GM13977 (cell line): ENCODE results near the gene SAMD1.
A peak's percentile ranks its signal among the peaks of the same experiment; 100 is the strongest.

Experiments
- DNase-seq: peaks from one replicate; pipeline ENCODE4 v3.0.0; 2012; ENCODE audit warnings: low spot score
- in situ Hi-C: fragments of 300-500 bp; cut with MboI; formaldehyde crosslinking; loops from one replicate; pipeline ENCODE4 v1.12.0; 2022; ENCODE audit warnings: low sequenced_read_pairs, low pct_unique_long_range_greater_than_20kb, mixed read lengths, inconsistent platforms; ENCODE audit not compliant: unreplicated experiment
- TF ChIP-seq, protein P1 (sequence below): IDR thresholded peaks from 2 replicates; pipeline ENCODE4 v1.5.1; 2012; ENCODE audit warnings: mild to moderate bottlenecking, control low read depth; ENCODE audit not compliant: insufficient read depth; ENCODE audit errors: extremely low read depth, missing control alignments

Gene SAMD1

GRCh38 chr19:14118165-14119051, 27.9 kb upstream of the SAMD1 start:
- no peak for DNase-seq
- in situ Hi-C loops: no loop called here
- TF ChIP-seq, protein P1, sequence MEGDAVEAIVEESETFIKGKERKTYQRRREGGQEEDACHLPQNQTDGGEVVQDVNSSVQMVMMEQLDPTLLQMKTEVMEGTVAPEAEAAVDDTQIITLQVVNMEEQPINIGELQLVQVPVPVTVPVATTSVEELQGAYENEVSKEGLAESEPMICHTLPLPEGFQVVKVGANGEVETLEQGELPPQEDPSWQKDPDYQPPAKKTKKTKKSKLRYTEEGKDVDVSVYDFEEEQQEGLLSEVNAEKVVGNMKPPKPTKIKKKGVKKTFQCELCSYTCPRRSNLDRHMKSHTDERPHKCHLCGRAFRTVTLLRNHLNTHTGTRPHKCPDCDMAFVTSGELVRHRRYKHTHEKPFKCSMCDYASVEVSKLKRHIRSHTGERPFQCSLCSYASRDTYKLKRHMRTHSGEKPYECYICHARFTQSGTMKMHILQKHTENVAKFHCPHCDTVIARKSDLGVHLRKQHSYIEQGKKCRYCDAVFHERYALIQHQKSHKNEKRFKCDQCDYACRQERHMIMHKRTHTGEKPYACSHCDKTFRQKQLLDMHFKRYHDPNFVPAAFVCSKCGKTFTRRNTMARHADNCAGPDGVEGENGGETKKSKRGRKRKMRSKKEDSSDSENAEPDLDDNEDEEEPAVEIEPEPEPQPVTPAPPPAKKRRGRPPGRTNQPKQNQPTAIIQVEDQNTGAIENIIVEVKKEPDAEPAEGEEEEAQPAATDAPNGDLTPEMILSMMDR: no peak

DNA sequence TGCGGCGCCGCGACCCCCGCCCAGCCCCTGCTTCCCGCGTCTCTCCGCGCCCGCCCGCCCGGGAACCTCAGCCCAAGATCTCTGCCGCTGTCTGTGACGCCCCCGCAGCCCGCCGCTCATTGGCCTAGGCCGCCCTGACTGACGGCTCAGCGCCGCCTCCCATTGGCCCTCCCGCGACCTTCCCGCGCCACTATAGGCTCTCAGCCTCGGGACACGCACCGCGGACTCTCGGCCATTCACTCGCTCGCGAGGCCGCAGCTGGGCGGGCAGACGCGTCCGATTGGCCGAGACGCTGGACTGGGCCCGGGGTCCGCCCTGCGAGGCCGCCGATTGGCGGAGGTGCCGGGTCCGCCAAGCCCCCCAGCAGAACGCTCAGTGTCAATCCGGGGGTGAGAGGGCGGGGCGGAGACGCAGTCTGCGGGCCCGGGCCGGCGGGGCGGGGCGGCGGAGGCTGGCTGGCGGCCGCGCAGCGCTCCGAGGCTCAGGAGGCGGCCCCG, 27.2 kb upstream of the SAMD1 start, which contains the start of gene PRKACA:
Gene PRKACA (minus strand): TSS at position 95 of the 497 bp plus-strand sequence. CDS start 215 bp downstream, outside the sequence.
- TF ChIP-seq, protein P1: no peak
- peak; percentile 99 for DNase-seq
- in situ Hi-C loops: no loop called here

GRCh38 chr19:14116918-14117578, 26.5 kb upstream of the SAMD1 start:
- TF ChIP-seq, protein P1: no peak
- in situ Hi-C loops: no loop called here
- DNase-seq: peak; percentile 36

GRCh38 chr19:14116525-14116917, 26.0 kb upstream of the SAMD1 start:
- TF ChIP-seq, protein P1: no peak
- no peak for DNase-seq
- in situ Hi-C loops: no loop called here

- in situ Hi-C loops: no loop called here
- DNase-seq: no peak
- TF ChIP-seq, protein P1: no peak
Measured at GRCh38 chr19:14115756-14116155, 25.2 kb upstream of the SAMD1 start.

- TF ChIP-seq, protein P1: peak; percentile 47
- DNase-seq: peak; percentile 60
- in situ Hi-C loops: no loop called here
Measured at GRCh38 chr19:14114854-14115253, 24.3 kb upstream of the SAMD1 start.
